CD4-positive, alpha-beta T cell treated with Interleukin-1 beta for 1 hour (primary cell): ENCODE data around the gene MYO1H.

Source experiments
- DNase-seq, 2 donors: peaks; one replicate each; pipeline ENCODE4 v3.0.0-alpha.2; 2020 to 2022

MYO1H gene

DNA sequence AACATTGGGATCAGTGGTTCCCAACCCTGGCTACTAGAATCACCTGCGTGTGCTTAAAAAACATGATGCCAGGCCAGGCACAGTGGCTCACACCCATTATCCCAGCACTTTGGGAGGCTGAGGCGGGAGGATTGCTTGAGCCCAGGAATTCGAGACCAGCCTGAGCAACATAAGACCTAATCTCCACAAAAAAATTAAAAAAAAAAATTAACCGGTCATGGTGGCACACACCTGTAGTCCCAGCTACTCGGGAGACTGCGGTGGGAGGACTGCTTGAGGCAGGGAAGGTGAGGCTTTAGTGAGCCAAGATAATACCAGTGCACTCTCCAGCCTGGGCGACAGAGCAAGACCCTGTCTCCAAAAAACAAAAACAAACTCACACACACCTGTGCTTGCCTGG lies 127.4 kb downstream of the MYO1H start:
- no peak for DNase-seq

DNA sequence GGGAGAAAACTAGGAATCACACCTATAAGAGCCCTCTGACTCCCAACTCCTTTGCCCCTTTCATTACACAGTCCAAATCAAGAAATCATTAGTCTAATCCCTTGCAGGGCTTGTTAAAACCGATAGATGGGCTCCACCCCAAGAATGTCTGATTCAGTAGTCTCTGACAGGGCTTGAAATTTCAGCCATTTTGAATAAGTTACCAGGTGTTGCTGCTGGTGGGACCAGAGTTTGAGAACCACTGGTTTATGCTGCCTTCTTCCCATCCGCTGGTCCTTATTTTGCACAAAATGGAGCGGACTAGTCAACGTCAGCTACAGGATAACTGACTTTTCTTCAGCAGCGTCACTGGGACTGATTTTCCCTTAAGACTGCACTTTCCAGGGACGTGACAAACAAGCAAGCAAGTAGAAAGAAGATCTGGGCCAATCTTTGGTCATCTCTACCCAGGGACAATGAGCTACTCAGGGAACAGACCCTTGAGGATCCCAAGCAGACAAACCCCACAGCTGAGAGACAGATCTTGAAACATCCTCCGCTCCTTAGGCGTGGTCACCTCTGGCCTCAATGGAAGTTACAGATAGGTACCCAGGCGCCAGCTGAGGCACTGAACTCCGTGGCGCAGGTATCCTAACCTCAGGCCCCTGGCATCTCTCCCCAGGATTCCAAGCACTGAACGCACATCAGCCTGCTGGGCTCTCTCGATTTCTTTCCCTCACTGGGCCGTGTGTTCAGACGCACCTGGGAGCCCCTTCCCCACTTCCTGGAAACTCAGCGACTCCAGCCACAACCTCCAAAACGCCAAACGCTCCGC lies 128.5 kb downstream of the MYO1H start:
- no peak for DNase-seq

DNA sequence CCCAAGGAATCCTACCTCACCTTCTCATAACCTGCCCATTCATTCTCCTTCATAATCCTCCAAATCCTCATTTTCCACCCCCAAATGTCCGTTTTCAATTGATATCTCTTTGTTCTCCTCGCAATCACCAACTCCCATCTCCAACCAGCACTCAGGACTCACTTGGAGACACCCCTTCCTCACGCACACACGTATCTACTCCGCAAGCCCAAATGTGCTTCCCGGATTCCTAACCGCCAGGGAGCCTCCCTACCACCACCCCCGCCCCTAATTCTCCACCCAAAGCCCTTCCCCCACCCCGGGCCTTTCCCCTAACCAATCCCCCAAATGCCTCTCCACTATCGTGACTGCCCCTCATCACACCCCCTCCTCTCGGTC lies 129.1 kb downstream of the MYO1H start:
- no peak for DNase-seq

DNA sequence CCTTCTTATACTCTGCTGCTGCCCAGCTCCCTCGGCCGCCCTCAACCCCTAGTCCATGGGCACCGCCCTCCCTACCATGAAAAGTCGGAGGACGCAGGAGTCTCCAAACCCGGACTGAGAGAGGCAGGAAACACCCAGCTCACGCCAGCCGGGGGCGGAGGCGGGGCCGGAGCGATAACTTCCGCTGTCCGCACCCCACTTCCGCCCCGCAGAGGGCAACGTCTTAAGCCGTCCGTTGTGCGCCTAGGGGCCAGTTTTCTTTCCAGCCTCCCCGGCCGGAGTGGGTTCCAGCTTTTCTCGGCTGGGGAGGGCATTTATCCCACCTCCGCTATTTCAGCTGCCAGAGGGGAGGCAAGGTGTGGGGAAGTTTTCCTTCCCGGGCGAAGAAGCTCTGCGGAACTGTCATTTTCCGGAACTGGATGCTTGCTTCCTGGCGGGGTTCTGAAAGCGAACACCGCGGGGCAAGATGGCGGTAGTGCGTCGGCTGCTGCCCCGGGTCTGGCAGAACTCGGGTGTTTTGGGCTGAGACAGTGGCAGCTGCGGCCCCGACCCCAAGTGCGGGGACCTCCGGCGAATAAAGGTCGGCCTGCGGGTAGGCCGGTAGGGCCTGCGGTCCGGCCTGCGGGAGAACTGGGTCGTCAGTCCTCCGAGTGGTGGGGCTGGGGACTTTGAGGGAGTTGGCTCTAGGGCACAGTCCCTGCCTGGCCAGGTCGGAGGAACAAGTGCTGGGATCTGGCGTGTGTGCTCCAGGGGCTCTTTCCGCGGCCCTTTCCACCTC lies 129.7 kb downstream of the MYO1H start, which contains the start of the genes KCTD10 and UBE3B:
TSS of gene KCTD10 (minus strand) at position 116 of the 778 bp plus-strand sequence. CDS start at position 78, 38 bp downstream.
TSS of gene UBE3B (plus strand) at position 450 of the 778 bp plus-strand sequence. CDS start 5,918 bp downstream, outside the sequence.
- peak; percentile 82 to 86 for DNase-seq

DNA sequence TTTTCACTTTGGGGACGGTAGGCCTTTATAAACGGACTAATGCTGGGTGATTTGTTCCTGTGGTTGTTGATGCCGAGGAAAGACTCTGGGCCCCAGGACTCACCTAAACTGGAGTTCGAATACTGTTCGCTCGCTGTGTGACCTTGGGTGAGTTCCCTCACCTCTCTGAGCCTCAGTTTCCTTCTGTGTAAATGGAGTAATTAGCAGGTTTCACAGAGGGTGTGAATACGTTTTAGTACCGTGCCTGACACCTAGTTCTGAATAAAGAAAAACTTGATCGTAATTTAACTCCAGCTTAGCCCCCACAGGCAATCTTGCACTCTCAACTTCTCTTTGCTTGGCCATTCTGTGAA lies 130.2 kb downstream of the MYO1H start:
- no peak for DNase-seq

DNA sequence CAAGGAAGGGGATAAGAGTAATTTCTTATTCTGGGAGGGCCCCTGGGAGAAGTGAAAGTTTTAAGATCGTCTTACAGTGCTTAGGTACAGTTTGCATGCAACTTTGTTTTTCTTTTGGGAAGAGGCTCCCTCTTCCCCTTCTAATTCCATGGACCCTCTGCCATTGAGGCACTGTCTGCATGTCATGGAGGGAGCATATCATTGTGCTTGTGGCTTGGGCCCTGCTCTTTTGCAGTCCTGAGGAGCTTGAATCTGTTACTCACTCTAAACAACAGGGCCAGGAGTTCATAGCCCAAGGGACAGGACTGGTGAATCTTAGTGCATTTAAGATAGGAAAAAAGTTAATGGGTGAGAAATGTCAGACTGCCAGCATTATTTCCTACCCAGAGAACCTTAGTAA lies 132.1 kb downstream of the MYO1H start:
- no peak for DNase-seq

DNA sequence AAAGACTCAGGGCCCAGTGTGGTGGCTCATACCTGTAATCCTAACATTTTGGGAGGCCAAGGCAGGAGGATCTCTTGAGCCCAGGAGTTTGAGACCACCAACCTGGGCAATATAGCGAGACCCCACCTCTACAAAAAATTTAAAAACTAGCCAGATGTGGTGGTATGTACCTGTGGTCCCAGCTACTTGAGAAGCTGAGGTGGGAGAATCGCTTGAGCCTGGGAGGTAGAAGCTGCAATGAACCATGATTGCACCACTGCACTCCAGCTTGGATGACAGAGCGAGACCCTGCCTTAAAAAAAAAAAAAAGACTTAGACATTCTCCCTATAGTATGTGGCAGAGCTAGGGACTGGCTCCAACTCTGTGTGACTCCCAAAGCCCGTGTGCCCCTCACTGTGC lies 132.7 kb downstream of the MYO1H start:
- DNase-seq, result no peak

DNA sequence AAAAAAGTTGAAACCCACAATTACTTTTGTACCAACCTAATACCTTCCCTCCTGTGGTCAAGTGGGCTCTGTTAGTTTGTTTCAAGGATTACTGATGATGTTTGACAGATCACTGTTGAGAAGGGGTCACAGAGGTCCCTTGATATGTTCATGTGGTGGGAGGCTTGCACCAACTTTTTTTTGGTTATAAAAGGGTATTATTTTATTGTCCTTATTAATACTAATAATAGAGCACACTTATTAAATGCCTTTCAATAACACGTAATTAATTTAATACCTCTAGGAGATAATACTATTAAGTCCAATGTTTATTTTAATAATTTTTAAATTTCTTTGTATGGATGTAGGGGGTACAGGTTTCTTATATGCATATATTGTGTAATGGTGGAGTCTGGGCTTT lies 134.2 kb downstream of the MYO1H start:
- DNase-seq, result no peak

DNA sequence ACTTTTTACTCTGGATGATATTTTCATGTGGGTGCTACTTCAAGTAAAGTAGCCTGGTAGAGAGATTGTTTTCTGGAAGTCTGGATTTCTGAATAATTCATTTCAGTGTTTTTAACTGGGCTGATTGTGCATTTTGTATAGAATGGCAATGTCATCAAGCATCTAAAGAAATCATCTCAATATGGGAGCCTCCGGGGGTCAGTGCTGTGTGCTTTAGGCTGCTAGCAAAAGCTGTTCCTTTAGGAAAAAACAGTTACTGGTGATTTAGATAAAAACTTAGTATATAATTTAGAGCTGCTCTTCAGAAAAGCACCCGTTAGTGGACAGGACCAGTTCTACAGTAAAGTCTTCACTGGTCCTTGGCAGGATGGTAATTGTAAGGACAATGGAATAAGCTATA lies 134.8 kb downstream of the MYO1H start:
- no peak for DNase-seq

DNA sequence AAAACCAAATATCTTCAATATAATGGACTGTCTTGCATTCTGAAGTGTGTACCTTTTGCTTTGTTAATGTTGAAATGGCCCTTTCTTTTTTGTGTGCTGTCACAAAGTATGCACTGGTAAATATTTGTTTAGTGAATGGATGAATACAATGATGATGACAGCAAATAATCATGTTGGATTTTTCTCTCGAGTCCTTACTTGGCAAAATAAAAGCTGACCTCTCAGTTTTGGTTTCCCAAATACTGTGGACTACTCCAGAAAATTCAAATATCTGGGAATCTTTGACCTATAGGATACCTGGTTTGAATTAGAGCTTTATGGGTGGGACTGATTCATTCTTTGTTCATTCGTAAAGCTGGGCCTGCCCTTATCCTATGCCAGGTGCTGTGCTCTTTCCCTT lies 135.2 kb downstream of the MYO1H start:
- no peak for DNase-seq

DNA sequence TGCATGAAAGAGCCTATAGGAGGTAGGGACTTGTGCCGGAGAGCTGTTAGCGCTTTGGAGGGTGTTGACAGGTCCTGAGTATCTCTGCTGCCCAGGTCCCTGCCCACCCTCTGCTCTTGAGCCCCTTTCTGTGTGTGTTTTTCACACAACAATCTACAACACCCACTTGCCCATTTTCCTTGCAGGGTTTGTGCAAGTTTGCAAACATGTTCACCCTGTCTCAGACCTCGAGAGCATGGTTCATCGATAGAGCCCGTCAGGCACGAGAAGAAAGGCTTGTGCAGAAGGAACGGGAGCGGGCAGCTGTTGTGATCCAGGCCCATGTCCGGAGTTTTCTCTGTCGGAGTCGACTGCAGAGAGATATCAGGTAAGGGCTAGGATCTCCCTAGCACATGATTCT lies 135.6 kb downstream of the MYO1H start:
- DNase-seq, result no peak

DNA sequence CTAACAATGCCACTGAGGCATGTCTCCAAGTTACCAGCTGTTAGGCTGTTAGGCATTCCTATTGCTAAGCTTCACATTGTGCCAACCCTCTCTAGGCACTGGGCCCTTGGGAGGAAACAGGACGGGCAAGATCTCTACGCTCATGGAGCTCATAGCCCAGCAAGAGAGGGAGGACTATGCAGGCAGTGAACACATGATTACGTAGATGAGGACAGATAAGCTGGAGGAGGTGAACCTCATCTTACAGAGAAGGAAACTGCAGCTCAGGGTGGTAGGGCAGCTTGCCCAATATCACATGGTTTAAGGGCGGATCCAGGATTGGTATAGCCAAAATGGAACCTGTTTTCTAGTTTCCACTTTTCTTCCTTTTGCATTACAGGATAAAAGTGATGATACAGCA lies 137.5 kb downstream of the MYO1H start:
- DNase-seq, result no peak

DNA sequence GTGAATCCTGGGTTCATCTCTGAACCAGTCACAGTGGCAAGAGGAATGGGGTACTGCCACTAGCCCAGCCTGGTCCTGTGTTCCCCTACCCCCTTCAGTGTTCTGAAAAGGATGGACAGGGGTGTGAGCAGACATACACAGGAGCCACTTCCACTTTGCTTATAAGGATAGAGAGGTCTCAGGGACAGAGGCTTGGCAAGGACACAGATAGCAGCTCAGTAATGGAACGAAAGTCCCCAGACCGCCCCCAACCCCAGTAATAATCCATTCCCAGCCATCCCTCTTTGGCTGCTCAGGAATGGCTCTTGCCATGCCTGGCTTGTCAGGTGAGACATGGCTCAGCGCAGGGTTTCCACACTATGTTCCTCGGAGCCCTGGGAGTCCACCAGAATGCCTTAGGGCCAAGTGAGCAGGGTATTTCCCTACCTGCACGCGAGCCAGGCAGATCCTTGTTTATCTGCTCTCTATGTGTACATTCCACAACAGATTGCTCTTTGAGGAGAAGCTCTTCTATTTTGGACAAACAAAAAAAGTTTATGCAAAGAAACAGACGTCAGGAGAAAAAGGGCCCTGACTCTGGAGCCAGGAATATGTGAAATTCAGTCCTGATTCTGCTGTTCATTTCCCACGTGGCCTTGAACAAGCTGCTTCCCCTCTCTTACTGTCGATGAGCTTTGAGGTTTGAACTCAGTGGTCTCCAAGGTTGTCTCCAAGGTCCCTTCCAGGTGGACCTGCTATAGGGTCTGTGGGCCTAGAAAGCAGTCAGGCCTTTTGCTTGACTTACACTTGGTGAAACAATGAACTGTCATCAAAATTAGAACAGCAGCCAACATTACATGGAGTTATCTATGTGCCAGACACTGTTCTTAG lies 139.7 kb downstream of the MYO1H start:
- DNase-seq, result no peak

DNA sequence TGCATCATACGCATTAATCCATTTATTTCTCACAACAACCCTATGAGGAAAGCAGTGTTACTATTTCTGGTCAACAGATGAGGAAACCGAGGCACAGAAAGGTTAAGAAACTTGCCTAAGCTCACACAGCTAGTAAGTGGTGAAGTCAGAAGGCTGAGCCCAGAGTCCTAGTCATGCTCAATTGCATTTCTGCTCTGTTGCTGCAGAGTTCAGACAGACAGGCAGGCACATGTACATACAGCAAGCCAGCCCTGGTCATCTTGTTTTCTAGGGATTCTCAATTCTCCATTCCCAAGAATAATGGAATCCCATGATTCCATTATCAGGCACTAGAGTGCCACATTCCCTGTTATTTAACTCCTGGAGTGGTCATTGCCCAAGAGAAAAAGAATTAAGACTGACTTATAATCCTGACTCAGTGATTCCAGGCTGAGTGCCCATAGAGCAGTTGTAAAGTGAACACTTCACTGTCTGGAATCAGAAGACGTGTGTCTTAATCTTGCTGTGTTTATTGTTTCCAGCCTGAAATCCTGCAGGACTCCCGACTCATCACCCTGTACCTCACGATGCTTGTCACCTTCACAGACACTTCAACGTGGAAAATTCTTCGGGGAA lies 140.5 kb downstream of the MYO1H start:
- DNase-seq, result no peak

DNA sequence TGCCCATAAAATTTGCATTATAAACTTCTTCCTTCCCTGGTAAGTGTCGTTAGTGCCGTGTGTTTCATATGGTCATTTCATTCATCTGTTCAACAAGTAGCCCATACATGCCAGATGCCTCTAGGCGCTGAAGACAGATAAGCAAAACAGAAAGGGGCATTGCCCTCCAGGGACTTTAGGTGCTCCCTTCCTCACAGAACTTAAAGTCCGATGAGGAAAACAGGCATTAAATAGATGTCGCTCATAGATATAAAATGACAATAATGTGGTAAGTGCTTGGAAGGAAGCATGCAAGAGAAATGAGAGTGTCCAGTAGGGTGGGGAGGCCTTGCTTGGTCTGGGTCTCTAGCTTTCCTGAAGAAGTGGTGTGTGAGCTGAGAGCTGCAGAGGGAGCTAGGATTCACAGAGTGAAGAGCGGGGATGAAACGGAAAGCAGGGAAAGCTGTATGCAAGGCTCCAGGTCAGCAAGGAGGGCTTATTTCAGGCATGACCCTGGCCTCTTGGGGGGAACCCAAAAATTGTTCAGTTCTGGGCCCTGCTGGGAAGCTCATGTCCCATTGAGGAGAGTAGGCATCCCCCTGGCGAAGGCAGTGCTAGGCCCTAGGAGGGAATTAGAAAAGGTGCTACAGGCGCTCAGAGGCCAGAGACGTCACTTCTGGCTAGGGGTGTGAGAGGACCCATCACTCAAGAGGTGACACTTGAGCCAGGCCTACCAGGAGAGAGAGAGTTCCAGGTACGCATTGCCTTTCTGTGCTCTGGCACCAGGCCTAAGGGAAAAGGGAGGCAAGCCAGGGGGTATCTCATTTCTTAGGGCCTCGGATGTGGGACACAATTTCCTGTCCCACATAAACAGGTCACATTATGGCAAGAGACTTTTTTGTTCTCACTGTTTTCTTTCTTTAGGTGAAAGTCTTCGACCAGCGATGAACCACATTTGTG lies 141.6 kb downstream of the MYO1H start:
- DNase-seq, result no peak

DNA sequence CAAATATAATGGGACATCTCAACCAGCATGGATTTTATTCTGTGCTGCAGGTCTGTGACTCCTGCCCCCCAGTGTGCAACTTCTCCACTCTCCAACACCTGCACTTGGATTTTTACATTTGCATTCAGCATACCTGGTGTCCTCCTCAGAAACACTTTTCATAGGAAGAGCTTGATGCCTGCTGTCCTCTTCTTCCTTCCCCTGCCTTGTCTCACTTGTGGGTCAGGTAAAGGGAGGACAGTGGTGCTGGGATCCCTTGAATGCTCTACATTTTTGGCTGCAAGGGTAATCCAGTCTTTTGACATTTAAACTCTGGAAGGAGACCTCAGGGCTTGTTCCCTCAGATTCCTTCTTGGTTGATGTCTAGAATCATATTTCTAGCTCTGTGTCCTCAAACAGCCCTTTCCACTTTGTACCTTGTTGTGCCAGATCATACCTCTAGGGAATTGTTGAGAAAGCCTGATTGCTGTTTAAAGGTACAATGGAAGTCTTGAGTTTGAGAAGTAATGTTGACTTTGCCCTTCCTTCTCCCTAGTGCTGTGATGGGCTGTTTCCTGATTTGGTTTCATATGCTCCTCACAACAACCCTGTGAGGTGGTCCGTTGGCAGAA lies 142.4 kb downstream of the MYO1H start:
- no peak for DNase-seq

DNA sequence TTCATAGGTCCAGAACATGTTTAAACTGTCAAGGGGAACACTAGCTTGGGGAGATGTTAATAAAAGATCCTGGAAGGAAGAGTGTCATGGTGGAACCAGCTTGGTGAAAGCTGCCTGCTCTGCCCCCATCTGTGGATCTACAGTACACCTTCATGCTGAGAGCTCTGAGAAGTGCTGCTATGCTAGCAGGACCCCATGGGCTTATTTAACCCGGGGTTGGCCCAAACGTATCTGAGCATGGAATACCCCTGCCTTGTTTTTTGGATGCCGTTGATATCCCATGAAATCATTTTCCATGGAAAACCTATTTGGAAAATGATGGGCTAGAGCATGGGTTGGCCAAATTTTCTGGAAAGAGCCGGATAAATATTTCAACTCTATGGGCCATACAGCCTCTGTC lies 144.0 kb downstream of the MYO1H start:
- no peak for DNase-seq

DNA sequence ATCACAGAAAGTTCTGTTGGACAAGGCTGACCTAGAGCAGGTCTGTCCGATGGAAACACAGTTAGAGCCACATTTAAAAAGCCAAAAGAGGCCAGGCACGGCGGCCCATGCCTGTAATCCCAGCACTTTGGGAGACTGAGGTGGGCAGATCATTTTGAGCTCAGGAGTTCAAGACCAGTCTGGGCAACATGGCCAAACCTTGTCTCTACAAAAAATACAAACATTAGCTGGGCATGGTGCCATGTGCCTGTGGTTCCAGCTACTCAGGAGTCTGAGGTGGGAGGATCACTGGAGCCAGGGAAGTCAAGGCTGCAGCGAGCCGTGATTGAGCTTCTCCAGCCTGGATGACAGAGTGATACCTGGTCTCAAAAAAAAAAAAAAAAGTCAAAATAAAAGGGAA lies 144.7 kb downstream of the MYO1H start:
- DNase-seq, result no peak

DNA sequence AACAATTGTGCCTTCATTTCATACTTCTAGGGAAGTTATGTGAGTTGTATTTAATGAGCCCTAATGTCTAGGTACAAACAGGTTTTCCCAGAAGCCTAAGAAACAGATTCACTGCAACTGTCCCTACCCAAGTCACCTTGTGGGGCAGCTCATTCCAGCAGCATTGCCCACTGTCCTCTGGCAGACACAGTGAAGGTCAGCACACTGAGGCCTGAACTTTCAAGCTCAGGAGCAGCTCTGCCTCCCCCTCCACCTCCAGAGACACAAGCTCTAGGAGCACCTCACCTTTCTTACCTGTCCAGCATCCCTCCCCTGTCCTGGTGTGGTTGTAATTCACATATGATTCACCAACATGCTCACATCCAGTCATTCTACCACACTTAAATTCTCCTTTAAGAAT lies 145.4 kb downstream of the MYO1H start:
- no peak for DNase-seq

DNA sequence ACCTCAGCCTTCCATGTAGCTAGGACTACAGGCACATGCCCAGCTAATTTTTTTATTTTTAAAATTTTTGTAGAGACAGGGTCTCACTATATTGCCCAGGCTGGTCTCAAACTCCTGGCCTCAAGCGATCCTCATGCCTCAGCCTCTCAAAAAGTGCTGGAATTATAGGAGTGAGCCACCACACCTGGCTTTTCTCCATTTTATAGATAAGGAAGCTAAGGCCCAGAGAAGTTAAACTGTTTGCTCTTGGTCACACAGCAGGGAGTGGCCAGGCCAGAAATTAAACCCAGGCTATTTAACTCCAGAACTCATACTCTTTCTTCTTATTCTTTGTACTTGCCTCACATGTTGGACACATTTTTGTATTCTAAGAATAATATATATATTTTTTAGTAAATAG lies 146.2 kb downstream of the MYO1H start:
- no peak for DNase-seq

DNA sequence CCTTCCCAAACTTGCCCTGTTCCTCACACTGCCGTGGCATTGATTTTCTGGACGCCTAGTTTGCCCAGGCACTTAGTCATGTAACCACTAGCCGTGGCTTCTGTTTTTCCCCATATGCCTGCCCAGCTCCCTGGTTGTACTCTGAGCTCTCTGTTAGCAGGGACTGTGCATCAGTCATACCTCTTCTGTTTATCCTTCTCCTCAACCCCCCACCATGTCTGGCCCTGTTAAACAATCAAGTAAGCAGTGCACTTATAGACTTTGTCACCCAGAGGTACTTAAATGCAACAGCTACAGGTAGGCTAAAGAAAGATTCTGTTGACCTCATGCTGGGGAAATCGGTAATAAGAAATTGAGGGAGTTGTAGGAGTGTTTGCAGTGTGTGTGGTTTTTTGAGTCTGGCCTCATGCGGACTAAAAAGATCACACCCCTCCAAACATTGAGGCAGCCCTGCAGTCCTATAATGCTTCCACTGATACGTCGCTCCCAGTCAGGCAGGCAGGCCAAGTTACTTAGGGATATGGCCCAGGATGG lies 146.7 kb downstream of the MYO1H start:
- no peak for DNase-seq
